ENCODE measurements around the gene PNPLA2. TPM values are rescaled to one million over a fixed set of nuclear protein-coding genes. Genes with fewer than 3 reads are reported as not detected.

Gene PNPLA2
- total and polyA plus RNA-seq, 2 of the 8 experiments (the other 6 are each of a cell fraction or from before 2014, with no cell fraction given) = 30.9 to 62.1 TPM

GRCh38 chr11:834371-835316 lies 15.9 kb downstream of the PNPLA2 start:
- Histone ChIP-seq H2BK20ac (ENCODE audit: low read length) (no peak overlapping the region), H4K8ac (ENCODE audit: extremely low read depth, insufficient read depth, low read length) (no peak overlapping the region; the same call in 1 of the 2 replicates), H4K20me1 (replicated peaks in 1 of 2; ENCODE audit: control insufficient read depth in 1 of 2, insufficient read depth in 2 of 2, low read length in 2 of 2) (peaks cover 2 to 32% of the 10 kb centered on the region in 2 experiments), H2AFZ (ENCODE audit: low read length) (no peak overlapping the region), H3K18ac (ENCODE audit: extremely low read depth, low read length) (no peak overlapping the region), H3K9ac (replicated peaks in 1 of 4; ENCODE audit: extremely low read depth in 1 of 4, low read depth in 3 of 4, low read length in 3 of 4) (no peak overlapping the region), H3K4me3 (ENCODE audit: extremely low read depth in 1 of 4, insufficient read depth in 2 of 4, low read depth in 3 of 4, low read length in 4 of 4) (no peak overlapping the region), H2BK15ac (ENCODE audit: low read length) (no peak overlapping the region), H3K56ac (replicated peaks; ENCODE audit: insufficient read length, low read depth, low read length) (no peak overlapping the region), H3K4ac (replicated peaks; ENCODE audit: insufficient read length, low read depth, low read length) (no peak overlapping the region), H3K9me3 (ENCODE audit: insufficient read depth in 2 of 2, low read depth in 1 of 2, low read length in 1 of 2) (no peaks in the 10 kb centered on the region), H2AK5ac (ENCODE audit: low read depth, low read length) (no peak overlapping the region), H3K27me3 (replicated peaks in 1 of 4; ENCODE audit: control insufficient read depth in 3 of 4, extremely low read depth in 1 of 4, insufficient read depth in 3 of 4, low read length in 3 of 4) (peaks cover 6 to 22% (median 20%) of the 10 kb centered on the region in 4 experiments), H2BK5ac (ENCODE audit: low read depth, low read length) (no peak overlapping the region; the same call in 1 of the 2 replicates), H3K4me2 (ENCODE audit: insufficient read depth in 1 of 2, low read depth in 2 of 2, low read length in 2 of 2) (peak overlapping the region in 1 of 2 experiments; percentile 84; a peak in 1 of 4 replicates), H3K36me3 (ENCODE audit: control insufficient read depth in 2 of 4, insufficient read depth in 4 of 4, low read length in 3 of 4) (peaks cover 0 to 25% (median 14%) of the 10 kb centered on the region in 4 experiments; a peak in 5 of 8 replicates), H3K79me2 (ENCODE audit: control insufficient read depth in 1 of 2, insufficient read depth in 2 of 2, low read length in 2 of 2) (no peaks in the 10 kb centered on the region; a peak in 1 of 4 replicates), H3K14ac (ENCODE audit: insufficient read length) (no peak overlapping the region), H3K4me1 (replicated peaks in 1 of 4; ENCODE audit: control insufficient read depth in 3 of 4, insufficient read depth in 4 of 4, low read length in 3 of 4) (peaks cover 0 to 39% (median 29%) of the 10 kb centered on the region in 4 experiments; a peak in 6 of 7 replicates), H4K91ac (replicated peaks; ENCODE audit: insufficient read length, low read length) (no peak overlapping the region), H3K23me2 (ENCODE audit: low read depth, low read length) (peaks cover 22% of the 10 kb centered on the region), H2BK120ac (replicated peaks; ENCODE audit: low read depth, low read length) (no peak overlapping the region), H2BK12ac (ENCODE audit: low read depth, low read length) (no peak overlapping the region), H3K23ac (ENCODE audit: insufficient read length) (no peak overlapping the region), H3K27ac (ENCODE audit: low read depth, low read length) (no peak overlapping the region), H4K5ac (ENCODE audit: insufficient read length, low read depth, low read length) (no peak overlapping the region), H3K79me1 (ENCODE audit: low read depth, low read length) (no peaks in the 10 kb centered on the region; the same call in 1 of the 2 replicates)
- DNase-seq (ENCODE audit: low read depth in 1 of 2, low spot score in 2 of 2) (no peak), FAIRE-seq (no peak)
- ChIA-PET POLR2A (ENCODE audit: partially characterized antibody) (interaction anchor here (0.8 to 53.0 kb wide), 5 partner anchors 4 to 618 kb away, joined by 3 to 1917 read pairs (median 234); partner anchors contain the start of genes CD151, CEND1, CRACR2B and PIDD1), CTCF (ENCODE audit: partially characterized antibody) (interaction anchor here (1.2 to 2.5 kb wide), 5 partner anchors 10 to 34 kb away, joined by 3 to 17 read pairs (median 5); partner anchors contain the start of gene PNPLA2)
- 80% methylated on average over 29 of the region's 31 CpGs; no CpG with 5 or more reads in 1 of the 2 experiments for WGBS, 2 experiments (ENCODE audit: extremely low coverage in 1 of 2, insufficient coverage in 1 of 2, insufficient read length in 1 of 2, insufficient replicate concordance in 2 of 2, low coverage in 1 of 2, low lambda C conversion rate in 2 of 2, missing lambda C conversion rate in 1 of 2)
- TF ChIP-seq SP2 (IDR thresholded peaks at IDR 0.05; ENCODE audit: low read length) (no peak), BRCA1 (IDR thresholded peaks at IDR 0.05; ENCODE audit: low read depth, low read length) (no peak), NRF1 (IDR thresholded peaks at IDR 0.05; ENCODE audit: low read depth, low read length) (no peak), CHD1 (IDR thresholded peaks at IDR 0.05; ENCODE audit: low read depth, low read length) (no peak), TEAD4 (IDR thresholded peaks at IDR 0.05; ENCODE audit: low read depth, low read length) (no peak), TCF12 (IDR thresholded peaks at IDR 0.05; ENCODE audit: low read depth, low read length) (no peak), E2F6 (IDR thresholded peaks at IDR 0.05) (no peak), MAX (IDR thresholded peaks at IDR 0.05) (no peak), SRF (IDR thresholded peaks at IDR 0.05; ENCODE audit: low read depth, low read length) (no peak), KDM4A (IDR thresholded peaks at IDR 0.05; ENCODE audit: low read depth, low read length, severe bottlenecking) (no peak), GTF2F1 (IDR thresholded peaks at IDR 0.05; ENCODE audit: borderline replicate concordance, low read depth, low read length) (no peak)

Data from H1 (cell line).